ENCODE data around the gene F2RL1.
A peak's percentile ranks its signal among the peaks of the same experiment; 100 is the strongest.
"Not testable (repeated sequence)": the region's sequence is repeated elsewhere in the genome, so short reads cannot be mapped to it uniquely, and the experiment has no call there.

Gene F2RL1

DNA sequence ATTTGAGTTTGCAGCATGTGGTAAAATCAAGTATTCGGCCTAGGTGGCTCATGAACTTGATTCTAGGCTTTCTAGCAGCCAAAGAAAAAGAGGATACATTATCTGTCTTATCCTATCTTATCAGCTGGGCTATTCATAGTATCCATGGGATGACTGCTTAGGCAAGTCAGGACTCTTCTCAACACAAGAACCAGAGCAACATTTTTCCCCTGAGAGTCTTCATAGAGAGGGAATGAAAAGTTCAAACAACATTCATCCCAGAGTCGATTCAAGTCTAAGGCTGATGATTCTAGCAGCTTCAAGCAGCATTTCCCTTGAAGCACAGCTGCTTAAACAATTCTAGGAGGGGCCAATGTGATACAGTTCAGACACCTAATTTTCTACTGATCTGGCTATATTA is 33.9 kb downstream of the F2RL1 start:
- no peak for DNase-seq

DNA sequence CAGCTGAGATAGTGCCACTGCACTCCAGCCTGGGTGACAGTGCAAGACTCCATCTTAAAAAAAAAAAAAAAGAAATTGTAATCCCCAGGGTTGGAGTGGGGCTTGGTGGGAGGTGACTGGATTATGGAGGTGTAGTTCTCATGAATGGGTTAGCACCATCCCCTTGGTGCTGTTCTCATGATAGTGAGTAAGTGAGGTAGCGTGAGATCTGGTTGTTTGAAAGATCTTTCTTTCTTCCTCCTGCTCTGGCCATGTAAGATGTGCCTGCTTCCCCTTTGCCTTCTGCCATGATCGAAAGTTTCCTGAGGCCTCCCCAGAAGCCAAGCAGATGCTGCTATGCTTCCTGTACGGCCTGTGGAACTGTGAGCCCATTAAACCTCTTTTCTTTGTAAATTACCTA is 34.9 kb downstream of the F2RL1 start:
- not testable (repeated sequence) for DNase-seq

DNA sequence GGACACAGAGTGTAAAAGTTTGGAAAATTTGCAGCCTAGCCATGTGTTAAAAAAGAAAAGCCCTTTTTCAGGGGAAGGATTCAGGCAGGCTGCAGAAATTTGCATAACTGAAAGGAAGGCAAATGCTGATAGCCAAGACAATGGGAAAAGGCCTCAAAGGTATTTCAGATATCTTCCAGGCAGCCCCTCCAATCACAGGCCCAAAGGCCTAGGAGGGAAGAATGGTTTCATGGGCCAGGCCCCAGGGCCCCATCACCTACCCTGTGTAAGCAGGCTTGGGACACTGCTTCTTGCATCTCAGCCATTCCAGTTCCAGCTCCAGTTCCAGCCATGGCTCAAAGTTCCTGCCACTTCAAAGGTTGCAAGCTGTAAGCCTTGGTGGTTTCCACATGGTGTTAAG is 35.8 kb downstream of the F2RL1 start:
- no peak for DNase-seq

DNA sequence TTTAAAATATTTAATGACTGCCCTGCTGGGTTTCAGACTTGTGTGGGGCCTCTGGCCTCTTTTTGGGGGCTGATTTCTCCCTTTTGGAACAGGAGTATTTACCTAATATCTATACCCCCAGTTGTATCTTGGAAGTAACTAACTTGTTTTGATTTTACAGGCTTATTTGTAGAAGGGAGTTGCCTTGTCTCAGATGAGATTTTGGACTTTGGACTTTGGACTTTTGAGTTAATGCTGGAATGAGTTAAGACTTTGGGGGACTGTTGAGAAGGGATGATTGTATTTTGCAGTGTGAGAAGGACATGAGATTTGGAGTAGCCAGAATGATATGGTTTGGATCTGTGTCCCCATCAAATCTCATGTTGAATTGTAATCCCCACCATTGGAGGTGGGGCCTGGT is 36.7 kb downstream of the F2RL1 start:
- DNase-seq: not testable (repeated sequence)

DNA sequence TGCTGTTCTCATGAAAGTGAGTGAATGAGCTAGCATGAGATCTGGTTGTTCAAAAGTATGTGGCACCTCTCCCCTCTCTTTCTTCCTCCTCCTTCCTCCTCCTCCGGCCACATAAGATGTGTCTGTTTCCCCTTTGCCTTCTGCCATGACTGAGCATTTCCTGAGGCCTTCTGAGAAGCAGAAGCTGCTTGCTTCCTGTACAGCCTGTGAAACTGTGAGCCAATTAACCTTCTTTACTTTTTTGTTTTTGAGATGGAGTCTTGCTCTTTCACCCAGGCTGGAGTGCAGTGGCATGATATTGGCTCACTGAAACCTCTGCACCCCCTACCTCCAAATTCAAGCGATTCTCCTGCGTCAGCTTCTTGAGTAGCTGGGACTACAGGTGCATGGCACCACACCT is 37.1 kb downstream of the F2RL1 start:
- peak; percentile 91 for DNase-seq

DNA sequence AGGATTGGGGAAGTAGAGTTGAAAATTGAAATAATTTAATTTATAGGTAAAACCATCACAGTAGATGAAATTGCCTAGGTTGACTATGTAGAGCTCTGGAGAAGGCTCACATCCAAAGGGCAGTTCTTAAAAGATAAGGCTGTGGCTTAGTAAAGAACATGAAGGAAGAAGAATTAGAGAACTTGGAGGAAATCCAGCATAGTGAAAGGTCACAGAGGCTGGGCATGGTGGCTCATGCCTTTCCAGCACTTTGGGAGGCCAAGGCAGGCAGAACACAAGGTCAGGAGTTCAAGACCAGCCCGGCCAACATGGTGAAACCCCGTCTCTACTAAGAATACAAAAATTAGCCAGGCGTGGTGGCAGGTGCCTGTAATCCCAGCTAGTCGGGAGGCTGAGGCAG is 38.0 kb downstream of the F2RL1 start:
- DNase-seq: peak; percentile 94

DNA sequence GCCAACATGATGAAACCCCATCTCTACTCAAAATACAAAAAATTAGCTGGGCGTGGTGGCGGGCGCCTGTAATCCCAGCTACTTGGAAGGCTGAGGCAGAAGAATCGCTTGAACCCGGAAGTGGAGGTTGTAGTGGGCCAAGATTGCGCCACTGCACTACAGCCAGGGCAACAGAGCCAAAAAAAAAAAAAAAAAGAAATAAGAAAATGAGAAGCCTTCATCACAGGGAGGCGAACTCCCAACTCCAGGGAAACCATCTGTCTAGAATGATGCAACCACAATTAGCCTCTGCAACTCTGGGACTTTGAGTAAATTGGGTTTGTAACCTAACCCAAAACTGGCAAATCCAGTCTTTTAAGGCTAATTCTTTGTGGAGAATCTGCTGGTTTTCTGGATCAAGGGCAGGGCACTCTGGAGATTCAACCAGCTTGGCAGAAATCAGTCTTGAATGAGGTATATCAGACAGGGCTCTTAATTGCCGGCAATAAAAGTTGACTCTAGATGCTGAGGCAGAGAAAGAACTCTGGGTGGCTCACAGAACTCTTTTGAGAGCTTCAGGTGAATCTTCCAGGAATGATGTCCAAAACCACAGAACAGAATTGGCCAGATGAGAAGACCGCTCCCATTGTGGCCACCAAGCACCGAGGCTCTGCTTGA is 40.9 kb downstream of the F2RL1 start:
- DNase-seq: peak; percentile 37

DNA sequence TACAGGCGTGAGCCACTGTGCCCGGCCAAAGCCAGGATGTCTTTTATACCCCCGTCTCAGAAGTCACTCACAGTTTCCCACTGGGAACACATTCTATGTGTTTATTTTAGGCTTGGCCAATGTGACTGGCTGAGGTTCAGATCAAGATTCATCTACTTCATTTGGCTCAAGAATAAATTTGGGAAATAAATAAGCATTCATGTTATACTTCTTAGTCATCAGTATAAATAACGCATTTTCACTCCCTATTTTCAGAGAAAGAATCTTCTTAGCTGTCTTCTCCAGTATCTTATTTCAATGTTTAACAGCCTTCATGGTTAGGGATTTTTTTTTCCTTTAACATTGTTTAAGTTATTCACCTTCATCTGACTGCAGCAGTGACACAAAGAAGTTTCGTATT is 42.8 kb downstream of the F2RL1 start:
- no peak for DNase-seq

DNA sequence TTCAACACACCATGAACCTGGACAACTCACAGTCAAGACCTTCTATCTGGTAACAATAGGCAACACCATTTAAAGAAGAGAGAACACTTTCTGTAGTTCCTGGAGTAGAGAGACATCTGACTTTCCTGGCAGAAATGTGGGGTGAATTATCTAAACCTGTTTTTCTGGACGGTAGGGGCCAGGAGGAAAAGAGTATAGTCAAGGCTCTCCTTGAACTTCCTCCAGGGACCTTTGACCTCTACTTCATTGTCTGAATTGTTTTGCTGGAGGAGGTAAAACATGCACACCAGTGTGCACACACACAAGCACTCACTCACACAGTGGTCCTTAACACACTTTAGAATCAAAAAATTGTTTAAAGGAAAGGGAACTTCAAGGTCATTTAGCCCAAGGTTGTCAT is 44.2 kb downstream of the F2RL1 start:
- DNase-seq: no peak

DNA sequence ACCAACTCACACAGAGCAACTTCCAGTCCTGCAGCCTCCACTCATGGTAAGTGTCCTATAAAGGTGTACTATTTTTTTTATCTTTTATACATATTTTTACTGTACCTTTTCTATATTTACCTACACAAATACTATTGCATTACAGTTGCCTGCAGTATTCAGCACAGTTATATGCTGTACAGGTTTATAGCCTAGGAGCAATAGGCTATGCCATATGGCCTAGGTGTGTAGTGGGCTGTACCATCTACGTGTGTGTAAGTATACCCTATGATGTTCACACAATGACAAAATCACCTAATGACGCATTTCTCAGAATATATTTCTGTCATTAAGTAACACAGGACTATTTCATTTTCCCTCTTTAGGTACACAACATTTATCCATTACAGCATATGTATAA is 47.7 kb downstream of the F2RL1 start:
- no peak for DNase-seq

DNA sequence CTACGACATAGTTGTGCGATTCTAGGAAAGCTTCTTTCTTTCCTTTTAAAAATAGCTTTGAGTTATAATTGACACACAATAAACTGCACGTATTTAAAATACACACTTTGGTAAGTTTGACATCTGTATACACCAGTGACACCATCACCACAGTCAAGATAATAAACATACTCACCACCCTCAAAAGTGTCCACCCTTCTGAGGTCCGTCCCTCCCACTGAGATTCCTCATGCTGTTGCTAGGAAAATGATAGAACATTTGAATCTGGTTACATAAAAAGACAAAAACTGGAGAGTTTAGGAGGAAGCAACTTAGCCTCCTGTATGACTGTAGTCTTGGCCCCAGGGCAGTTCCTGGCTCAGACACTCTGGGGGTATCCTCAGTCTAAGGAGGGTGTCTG is 48.2 kb downstream of the F2RL1 start:
- no peak for DNase-seq

DNA sequence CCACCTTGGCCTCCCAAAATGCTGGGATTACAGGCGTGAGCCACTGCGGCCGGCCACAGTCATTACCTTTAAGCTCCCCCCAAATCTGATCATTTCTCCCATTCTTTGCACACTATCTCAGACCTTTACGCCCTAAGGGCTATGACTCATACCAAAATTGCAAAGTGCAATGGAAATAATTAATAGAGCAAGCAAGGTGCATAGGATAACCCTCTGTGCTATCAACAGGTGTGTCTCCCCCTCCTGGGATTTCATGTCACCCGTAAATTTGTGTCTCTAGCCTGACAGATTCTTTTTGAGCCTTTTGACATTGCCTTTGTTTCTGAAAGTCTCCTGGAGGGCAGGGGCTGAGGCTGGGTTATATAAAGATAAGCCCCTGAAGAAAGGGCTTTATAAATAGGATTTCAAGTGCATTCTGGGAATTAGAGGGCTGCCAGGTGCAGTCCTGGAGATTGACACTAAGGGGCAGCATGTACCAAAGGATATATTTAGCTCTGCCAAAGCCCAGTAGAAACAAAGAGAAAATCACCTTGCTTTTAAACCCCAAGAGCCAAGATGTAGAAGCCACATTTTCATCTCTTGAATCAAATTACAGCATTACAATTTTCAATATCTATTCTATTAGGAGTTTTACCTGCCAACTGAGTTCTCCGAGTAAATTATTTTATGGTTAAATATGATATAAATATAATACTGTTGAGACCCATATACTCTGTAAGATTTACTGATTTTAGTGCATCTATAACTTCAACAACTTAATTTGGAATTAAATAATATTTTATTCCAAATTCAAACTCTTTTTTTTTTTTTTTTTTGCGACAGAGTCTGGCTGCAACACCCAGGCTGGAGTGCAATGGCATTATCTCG is 49.2 kb downstream of the F2RL1 start:
- peak; percentile 90 for DNase-seq

DNA sequence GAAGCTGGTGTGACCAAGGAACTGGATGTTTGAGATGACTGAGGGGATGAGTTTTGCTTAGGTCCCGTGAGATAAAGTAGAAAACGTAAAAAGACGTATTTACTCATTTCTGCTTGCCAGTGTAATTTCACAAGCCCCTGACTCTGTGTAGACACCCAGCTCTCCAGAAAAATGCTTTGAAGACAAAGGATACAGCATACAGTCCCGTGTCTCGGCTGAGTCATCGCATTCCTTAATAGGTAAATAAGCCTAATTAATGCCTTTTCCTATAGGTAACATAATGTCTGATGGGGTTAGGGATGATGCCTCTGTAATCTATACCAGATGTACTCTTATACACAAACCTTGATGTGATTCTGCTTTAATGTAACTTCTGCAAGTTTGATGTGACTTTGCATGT is 51.2 kb downstream of the F2RL1 start:
- DNase-seq: no peak

DNA sequence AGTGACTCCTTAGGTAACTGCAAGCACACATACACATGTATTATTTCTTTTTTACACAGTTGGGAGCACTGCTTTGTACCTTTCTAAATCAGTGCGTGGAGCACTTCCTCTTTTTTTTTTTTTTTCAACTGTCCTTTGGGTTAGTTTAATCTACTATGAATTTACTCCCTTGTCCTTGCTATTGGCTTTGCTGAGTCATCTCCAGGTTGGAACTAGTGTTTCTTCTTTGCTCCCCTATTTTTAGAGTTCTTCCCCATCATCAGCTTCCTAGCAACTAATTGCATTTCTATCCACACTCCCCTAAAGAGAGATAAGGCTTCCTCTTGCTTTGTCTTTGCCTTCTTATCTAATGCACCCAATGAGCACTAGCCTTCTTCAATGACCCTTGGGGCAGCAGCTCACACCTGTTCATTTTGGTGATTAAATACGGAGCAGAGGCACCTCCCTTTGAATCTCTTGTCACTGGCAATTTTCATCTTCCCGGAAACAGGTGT is 55.3 kb downstream of the F2RL1 start:
- DNase-seq: peak; percentile 70

Measured in hematopoietic multipotent progenitor cell treated with erythropoietin and hydrocortisone succinate and interleukin-3 and kit ligand, for 4 days (in vitro differentiated cells).